ENCODE data around the gene PSMC4. TPM values are rescaled to one million over a fixed set of nuclear protein-coding genes. Genes with fewer than 3 reads are reported as not detected.
A peak's percentile ranks its signal among the peaks of the same experiment; 100 is the strongest.

PSMC4 gene
- total RNA-seq, 1 donor from 2014 or later, result 64.8 TPM

DNA sequence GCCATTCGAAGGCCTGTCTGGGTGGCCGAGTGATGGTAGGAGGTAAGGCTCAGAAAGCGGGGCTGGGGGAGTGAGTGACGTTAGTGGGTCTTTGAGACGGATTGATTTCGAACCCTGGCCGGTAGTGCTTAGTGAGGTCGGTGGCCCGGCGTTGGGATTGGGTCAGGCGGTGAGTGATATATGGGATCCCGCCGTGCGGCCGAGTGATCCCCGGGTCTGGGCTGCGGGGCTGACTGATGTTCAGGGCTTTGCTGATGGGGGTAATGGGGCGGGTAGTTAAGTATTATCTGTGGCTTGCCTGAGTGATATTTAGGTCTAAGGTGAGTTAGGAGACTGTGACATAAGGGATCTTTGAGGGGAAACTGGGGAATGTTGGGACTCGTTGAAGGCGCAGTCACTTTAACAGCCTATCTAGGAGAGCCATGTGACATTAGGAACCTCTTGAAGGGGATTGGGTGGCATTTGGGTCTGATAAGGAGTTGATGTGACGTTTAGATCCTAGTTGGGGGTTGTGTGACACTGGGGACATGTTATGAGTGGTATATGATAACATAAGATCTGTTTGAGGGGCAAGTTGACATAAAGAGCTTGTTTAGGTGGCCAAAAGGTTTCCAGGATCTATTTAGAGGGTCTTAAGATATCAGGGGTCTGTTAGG is 543 bp downstream of the PSMC4 start:
- peak; percentile 49 for DNase-seq
- ATAC-seq (ENCODE audit: poor library complexity), result no peak
- intact Hi-C loops (cut with DNase I), result loop anchor here (10.0 kb wide), 1 partner anchor 157 kb away; no protein-coding TSS in a partner anchor

DNA sequence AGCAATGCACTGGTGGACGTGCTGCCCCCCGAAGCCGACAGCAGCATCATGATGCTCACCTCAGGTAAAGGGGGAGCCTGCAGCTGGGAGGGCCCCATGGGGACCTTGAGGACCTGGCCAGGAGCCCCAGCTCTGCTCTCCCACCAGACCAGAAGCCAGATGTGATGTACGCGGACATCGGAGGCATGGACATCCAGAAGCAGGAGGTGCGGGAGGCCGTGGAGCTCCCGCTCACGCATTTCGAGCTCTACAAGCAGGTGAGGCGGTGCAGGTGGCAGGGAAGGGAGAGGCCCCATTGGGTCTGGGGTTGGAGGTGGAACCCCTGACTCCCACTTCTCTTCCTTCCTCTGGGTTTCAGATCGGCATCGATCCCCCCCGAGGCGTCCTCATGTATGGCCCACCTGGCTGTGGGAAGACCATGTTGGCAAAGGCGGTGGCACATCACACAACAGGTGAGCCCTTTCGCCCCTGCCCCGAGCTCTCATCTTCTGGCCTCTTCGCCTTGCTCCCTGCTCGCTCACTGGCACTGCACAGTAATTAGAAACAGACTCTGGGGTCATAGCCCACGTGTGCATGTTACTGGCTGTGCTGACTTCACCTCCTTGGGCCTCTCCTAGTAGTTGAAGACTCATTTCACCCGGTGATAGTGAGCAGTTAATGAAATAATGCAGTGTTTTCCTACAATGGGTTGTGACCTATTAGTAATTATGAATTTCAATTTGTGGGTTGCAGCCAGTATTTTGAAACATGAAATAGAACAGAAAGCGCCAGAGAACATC is 3.6 kb downstream of the PSMC4 start:
- no peak for ATAC-seq (ENCODE audit: poor library complexity)
- intact Hi-C loops (cut with DNase I), result loop anchor here (10.0 kb wide), 1 partner anchor 160 kb away; no protein-coding TSS in a partner anchor
- no peak for DNase-seq

DNA sequence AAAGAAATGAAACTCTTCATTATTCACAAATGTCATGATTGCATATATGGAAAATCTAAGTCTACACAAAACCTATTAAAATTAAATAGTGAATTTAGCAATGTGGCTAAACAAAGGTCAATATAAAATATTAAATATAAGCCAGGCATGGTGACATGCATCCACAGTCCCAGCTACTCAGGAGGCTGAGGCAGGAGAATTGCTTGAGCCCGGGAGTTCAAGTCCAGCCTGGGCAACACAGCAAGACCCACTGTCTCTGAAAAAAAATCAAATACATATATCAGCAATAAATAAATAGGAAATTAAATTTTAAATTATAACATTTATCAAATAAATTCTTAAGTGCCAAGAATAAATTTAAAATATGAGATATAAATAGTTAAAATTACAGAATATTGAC is 11.9 kb downstream of the PSMC4 start:
- DNase-seq, result no peak
- intact Hi-C loops (cut with DNase I), result no loop called here
- no peak for ATAC-seq (ENCODE audit: poor library complexity)

DNA sequence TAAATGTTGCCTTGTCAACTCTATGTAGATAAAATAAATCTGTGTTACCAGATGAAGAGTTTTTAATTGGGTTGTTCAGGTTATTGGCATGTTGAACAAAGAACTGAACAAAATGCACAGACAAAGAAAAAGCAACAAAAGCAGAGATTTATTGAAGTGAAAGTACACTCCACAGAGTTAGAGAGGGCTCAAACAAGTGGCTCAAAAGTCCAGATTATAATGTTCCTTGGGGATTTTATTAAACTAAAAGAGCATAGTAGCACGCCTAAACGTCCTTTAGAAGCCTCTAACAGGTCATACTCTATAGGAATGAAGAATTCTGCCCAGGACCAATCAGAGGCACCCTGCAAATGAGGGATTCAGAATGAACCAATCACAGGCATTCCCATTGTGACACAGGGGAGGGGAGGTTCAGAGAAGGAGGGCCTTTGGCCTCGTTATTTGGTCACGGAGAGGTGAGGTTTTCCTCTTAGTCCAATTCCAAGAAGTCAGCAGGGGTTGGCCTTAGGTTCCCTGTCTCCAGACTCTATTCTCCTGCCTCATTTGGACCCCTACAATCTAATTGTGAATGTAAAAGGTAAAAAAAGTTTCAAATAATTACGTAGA is 12.8 kb downstream of the PSMC4 start:
- intact Hi-C loops (cut with DNase I), result no loop called here
- DNase-seq (no peak), ATAC-seq (ENCODE audit: poor library complexity) (no peak)

DNA sequence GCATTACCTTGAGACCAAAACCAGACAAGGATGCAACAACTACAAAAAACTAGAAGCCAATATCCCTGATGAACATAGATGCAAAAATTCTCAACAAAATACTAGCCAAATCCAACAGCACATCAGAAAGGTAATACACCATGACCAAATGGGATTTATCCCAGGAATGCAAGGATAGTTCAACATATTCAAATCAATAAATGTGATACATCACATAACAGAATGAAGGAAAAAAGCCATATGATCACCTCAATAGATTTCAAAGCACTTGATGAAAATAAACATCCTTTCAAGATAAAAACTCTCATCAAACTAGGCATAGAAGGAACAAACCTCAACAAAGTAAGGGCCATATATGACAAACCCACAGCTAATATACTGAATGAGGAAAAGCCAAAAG is 15.7 kb downstream of the PSMC4 start:
- no peak for DNase-seq
- intact Hi-C loops (cut with DNase I), result no loop called here
- no peak for ATAC-seq (ENCODE audit: poor library complexity)

DNA sequence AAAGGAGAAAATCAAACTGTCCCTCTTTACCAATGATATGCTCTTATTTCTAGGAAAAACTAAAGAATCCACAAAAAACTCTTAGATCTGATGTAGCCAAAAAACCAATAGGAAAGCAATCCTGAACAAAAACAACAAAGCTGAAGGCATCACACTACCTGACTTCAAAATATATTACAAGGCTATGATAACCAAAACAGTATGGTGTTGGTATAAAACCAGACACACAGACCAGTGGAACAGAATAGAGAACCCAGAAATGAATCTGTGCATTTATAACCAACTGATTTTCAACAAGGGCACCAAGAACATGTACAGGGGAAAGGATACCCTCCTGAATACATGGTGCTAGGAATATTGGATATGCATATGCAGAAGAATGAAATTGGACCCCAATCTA is 16.2 kb downstream of the PSMC4 start:
- intact Hi-C loops (cut with DNase I), result no loop called here
- no peak for ATAC-seq (ENCODE audit: poor library complexity)
- no peak for DNase-seq

DNA sequence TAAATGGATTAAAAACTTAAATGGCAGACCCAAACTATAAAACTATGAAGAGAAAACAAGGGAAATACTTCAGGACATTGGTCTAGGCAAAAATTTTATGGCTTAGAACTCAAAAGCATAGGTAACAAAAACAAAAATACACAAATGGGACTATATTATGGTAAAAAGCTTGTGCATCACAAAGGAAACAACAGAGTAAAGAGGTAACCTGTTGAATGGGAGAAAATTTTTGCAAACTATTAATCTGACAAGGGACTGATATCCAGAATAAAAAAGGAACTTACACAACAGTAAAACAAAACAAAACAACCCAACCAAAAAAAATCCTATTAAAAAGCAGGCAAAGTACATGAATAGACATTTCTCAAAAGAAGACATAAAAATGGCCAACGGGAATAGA is 16.6 kb downstream of the PSMC4 start:
- ATAC-seq (ENCODE audit: poor library complexity) (no peak), DNase-seq (no peak)
- intact Hi-C loops (cut with DNase I), result no loop called here

DNA sequence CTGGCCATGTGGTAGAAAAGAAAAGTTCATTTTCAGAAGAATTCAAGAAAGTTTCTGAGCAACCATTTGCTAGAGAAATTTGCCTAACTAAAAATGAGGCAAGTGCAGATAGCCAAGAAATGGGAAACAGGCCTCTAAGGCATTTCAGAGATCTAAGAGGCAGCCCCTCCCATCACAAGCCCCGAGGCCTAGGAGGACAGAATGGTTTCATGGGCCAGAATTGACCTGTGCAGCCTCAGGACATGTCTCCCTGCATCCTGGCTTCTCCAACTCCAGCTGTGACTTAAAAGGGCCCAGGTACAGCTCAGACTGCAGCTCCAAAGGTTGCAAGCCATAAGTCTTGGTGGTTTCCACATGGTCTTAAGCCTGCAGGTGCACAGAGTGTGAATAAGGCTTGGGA is 22.6 kb downstream of the PSMC4 start:
- ATAC-seq (ENCODE audit: poor library complexity), result no peak
- intact Hi-C loops (cut with DNase I), result no loop called here
- DNase-seq, result no peak

DNA sequence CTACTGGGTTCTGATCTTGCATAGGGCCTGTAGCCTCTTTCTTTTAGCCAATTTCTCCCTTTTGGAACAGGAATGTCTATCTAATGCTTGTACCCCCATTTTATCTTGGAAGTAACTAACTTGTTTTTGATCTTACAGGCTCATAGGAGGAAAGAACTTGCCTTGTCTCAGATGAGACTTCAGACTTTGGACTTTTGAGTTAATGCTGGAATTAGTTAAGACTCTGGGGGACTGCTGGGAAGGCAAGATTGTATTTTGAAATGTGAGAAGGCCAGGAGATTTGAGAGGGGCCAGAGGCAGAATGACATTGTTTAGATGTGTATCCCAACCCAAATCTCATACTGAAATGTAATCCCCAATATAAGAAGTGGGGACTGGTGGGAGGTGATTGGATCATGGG is 23.4 kb downstream of the PSMC4 start:
- DNase-seq (no peak), ATAC-seq (ENCODE audit: poor library complexity) (no peak)
- intact Hi-C loops (cut with DNase I), result no loop called here

DNA sequence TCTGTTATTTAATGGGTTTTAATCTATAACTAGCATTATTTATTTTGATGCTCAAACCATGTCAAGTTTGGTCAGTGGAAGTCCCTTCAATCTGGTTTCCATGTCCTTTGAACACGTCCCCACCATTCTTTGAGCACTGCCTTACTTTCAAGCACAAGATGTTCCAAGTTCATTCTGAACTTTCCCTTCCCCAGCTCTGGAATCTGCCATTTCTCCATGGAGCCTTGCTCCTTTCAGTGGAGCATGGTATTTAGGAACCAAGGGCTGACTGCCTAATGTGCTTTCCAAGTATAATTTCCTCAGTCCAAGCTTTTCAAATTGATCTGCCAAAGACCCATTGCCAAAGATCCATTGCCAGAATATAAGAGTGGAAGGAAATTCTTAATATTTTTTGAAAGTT is 24.8 kb downstream of the PSMC4 start:
- intact Hi-C loops (cut with DNase I), result no loop called here
- DNase-seq, result no peak
- no peak for ATAC-seq (ENCODE audit: poor library complexity)

DNA sequence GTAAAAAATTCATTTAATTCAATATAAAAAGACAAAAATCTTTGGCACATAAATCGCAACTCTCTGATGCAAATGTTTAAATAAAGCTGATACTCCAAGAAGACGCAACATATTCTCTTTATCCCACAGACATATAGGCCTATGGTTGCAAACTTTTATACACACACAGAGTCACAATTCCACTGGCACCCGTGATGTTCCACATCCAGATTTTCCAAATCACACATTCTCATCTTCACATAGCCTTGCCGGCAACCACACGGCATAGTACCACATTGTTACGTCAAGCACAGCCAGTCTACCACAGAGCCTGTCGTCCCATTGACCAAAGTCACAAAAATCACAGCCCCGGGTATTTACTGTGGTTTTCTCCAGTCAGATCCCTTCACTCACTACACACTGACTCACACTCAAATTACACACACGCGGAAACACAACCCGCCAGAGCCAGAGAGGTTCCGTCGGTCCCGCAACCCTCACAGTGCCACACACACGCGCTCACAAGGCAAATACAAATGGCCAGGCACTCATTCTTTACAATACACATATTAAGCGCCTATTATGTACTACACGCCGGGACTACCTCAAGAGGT is 25.3 kb downstream of the PSMC4 start:
- no peak for DNase-seq
- ATAC-seq (ENCODE audit: poor library complexity), result peak; percentile 48
- intact Hi-C loops (cut with DNase I), result no loop called here

DNA sequence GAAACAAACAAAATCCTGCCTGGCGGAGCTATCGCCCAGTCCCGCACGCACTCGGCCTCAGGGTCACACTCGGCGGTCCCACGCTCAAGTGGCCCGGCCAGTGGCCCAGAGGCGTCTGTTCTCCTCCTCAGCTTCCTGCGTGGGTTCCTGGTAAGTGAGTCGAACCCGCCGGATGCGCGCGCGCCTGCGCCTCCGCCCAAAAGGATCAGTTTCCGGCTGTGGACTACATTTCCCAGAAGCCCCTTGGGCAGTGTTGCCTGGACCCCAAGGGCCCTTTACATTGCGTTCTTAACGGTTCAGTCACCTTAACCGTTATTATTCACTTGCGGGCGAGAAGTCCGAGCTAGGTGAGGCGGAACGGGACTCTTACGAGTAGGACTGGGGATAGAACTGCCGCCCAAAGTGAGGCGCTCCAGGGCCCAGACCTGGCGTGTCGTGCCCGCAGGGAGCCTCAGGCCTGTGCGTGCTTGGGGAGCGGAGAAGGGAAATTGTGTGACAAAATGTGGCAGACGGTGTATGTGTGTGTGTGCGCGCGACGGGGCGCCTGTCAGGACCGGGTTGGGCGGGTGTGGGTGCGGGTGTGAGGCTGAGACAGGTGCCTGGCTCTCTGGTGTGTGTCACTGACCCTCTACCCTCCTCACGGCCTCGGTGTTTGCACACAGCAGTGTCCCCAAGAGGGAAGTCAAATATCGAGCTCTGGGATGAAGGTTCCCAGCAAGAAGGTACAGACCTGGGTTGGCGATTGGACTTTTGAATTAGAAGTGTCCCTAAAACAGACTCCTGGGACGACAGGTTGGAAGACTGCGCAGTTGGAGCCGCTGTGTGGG is 26.1 kb downstream of the PSMC4 start, which contains the start of gene ZNF546:
Gene ZNF546 (plus strand): TSS at position 250 of the 827 bp plus-strand sequence. CDS start 1,267 bp downstream, outside the sequence.
- peak; percentile 99 for ATAC-seq (ENCODE audit: poor library complexity)
- intact Hi-C loops (cut with DNase I), result no loop called here
- DNase-seq, result peak; percentile 95

DNA sequence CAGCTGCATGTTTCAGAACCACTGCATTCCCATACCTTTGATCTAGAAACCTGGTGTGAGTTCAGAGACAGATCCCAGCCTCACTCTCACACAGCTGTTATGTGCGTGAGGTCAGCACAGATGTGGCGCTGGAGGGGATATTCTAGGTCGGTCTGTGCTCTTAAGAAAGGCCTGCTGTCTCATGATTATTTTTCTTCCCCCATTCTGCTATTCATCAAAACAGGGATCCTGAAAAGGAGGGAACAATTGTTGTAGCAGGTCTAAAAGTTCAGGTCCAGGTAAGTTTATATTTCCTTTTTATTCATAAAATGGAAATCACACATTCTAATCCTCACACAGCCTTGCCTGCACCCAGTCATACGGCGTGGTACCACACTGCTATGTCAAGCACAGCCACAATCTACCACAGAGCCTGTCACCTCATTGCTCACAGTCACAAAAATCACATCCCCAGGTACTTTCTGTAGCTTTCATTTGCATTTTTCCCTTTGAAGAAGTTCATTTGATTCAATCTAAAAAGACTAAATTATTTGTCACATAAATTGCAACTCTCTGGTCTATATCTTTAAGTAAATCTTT is 26.8 kb downstream of the PSMC4 start:
- ATAC-seq (ENCODE audit: poor library complexity), result no peak
- no peak for DNase-seq
- intact Hi-C loops (cut with DNase I), result no loop called here

DNA sequence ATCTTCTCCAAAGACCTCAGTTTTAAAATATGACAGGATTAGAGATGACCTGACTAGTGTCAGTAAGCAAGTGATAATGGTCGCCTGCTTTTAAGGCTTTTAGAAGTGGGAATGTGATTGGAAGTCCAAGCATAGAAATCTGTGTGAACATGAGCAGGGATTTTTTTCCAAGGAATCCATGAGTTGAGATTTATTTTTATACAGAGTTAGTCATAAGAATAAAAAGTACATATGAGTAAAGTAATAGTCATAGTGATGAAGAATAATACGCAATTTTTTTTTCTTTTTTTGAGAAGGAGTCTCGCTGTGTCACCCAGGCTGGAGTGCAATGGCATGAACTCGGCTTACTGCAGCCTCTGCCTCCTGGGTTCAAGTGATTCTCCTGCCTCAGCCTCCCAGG is 27.5 kb downstream of the PSMC4 start:
- DNase-seq, result no peak
- intact Hi-C loops (cut with DNase I), result no loop called here
- ATAC-seq (ENCODE audit: poor library complexity), result no peak

DNA sequence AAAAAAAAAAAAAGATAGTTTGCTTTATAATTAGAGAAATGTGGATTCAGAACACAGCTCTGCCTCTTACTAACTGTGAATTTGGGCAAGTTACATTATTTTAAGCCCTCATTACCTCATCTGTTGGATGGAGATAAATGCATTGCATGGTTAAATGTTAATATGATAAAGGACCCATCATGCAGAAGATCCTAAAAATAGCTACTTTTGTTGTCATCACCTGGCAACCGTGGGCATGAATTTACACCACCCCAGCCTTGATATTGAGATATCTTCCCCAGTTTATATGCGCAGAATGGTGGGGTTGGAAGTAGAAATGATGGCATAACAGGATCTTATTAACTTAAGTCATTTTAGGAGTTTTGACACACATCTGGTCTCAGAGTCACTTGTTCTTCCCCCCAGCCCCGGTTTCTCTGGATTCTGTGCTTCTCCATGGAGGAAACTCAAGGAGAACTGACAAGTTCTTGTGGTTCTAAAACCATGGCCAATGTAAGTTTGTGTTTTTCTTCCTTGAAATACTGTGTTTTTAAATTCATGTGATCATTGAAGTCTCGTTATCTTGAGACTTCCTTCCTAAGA is 34.8 kb downstream of the PSMC4 start:
- intact Hi-C loops (cut with DNase I), result loop anchor here (10.0 kb wide), 1 partner anchor 49 kb away; the partner anchor contains the start of gene ZNF780B
- ATAC-seq (ENCODE audit: poor library complexity) (peak; percentile 49), DNase-seq (no peak)

DNA sequence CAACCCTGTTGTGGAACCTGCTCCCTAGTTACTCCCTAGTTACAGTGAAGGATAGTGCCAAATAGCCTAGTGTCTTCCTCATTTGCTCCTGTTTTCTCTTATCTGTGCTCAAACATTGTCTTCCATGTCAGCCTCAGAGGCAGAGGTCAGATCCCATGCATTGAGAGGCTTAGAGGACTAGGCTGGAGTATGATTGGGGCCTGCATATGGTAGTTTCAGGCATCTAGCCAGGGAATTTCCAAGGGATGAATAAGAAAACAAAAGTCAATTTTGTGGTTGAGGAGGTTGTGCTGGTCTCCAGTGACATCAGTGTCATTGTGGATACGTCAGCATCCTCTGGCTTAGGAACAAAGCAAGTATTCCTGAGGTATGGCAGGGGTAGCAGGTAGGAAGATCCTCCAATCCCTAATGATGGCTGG is 35.3 kb downstream of the PSMC4 start:
- ATAC-seq (ENCODE audit: poor library complexity) (no peak), DNase-seq (no peak)
- intact Hi-C loops (cut with DNase I), result loop anchor here (10.0 kb wide), 1 partner anchor 49 kb away; the partner anchor contains the start of gene ZNF780B

DNA sequence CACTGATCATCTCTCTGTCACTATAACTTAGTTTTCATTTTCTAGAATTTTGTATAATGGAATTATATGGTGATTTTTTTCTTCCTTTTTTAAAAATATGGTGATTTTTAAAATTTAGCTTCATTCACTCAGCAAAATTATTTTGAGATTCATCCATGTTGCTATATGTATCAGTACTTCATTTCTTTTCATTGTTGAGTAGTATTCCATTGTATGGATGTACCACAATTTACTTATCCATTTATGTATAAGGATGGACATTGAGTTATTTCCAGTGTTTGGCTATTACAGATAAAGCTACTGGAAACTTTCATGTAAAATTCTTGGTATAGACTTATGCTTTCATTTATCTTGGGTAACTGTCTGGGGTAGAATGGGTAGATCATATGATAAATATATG is 38.7 kb downstream of the PSMC4 start:
- DNase-seq (no peak), ATAC-seq (ENCODE audit: poor library complexity) (no peak)
- intact Hi-C loops (cut with DNase I), result loop anchor here (10.0 kb wide), 1 partner anchor 45 kb away; the partner anchor contains the start of gene ZNF780B

DNA sequence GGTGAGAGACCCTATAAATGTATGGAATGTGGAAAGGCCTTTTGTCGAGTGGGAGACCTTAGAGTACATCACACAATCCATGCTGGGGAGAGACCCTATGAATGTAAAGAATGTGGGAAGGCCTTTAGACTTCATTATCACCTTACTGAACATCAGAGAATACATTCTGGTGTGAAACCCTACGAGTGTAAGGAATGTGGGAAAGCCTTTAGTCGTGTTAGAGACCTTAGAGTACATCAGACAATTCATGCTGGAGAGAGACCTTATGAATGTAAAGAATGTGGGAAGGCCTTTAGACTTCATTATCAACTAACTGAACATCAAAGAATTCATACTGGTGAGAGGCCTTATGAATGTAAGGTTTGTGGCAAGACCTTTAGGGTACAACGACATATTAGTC is 43.0 kb downstream of the PSMC4 start:
- intact Hi-C loops (cut with DNase I), result no loop called here
- ATAC-seq (ENCODE audit: poor library complexity), result no peak
- no peak for DNase-seq
